Measurements from ENCODE around the gene AKIP1. TPM values are rescaled to one million over a fixed set of nuclear protein-coding genes. Genes with fewer than 3 reads are reported as not detected.

AKIP1 gene
- total and polyA plus RNA-seq, 2 of the 8 experiments (the other 6 are each of a cell fraction or from before 2014, with no cell fraction given): 17.8 to 29.6 TPM

- no peak overlapping the region for H3K23ac ChIP-seq (ENCODE audit: insufficient read length)
- no peaks in the 10 kb centered on the region for H3K27me3 ChIP-seq (replicated peaks in 1 of 4; ENCODE audit: control insufficient read depth in 3 of 4, extremely low read depth in 1 of 4, insufficient read depth in 3 of 4, low read length in 3 of 4)
- H3K4me3 ChIP-seq (ENCODE audit: extremely low read depth in 1 of 4, insufficient read depth in 2 of 4, low read depth in 3 of 4, low read length in 4 of 4): no peak overlapping the region
- H2AFZ ChIP-seq (ENCODE audit: low read length): no peak overlapping the region
- H2BK5ac ChIP-seq (ENCODE audit: low read depth, low read length): no peak overlapping the region
- DNase-seq (ENCODE audit: low read depth in 1 of 2, low spot score in 2 of 2) (no peak), FAIRE-seq (no peak)
- WGBS, 2 experiments (ENCODE audit: extremely low coverage in 1 of 2, insufficient coverage in 1 of 2, insufficient read length in 1 of 2, insufficient replicate concordance in 2 of 2, low coverage in 1 of 2, low lambda C conversion rate in 2 of 2, missing lambda C conversion rate in 1 of 2): 94% methylated on average over 2 of the region's 2 CpGs; no CpG with 5 or more reads in 1 of the 2 experiments
- H3K23me2 ChIP-seq (ENCODE audit: low read depth, low read length): no peaks in the 10 kb centered on the region
- H4K91ac ChIP-seq (replicated peaks; ENCODE audit: insufficient read length, low read length): no peak overlapping the region
- H2AK5ac ChIP-seq (ENCODE audit: low read depth, low read length): no peak overlapping the region
- H3K56ac ChIP-seq (replicated peaks; ENCODE audit: insufficient read length, low read depth, low read length): no peak overlapping the region
- no peak overlapping the region for H3K4me2 ChIP-seq (ENCODE audit: insufficient read depth in 1 of 2, low read depth in 2 of 2, low read length in 2 of 2)
- no peak overlapping the region for H4K8ac ChIP-seq (ENCODE audit: extremely low read depth, insufficient read depth, low read length)
- no peaks in the 10 kb centered on the region for H3K36me3 ChIP-seq (ENCODE audit: control insufficient read depth in 2 of 4, insufficient read depth in 4 of 4, low read length in 3 of 4)
- H2BK20ac ChIP-seq (ENCODE audit: low read length): no peak overlapping the region
- H4K5ac ChIP-seq (ENCODE audit: insufficient read length, low read depth, low read length): no peak overlapping the region
- no peaks in the 10 kb centered on the region for H3K4me1 ChIP-seq (replicated peaks in 1 of 4; ENCODE audit: control insufficient read depth in 3 of 4, insufficient read depth in 4 of 4, low read length in 3 of 4)
- H4K20me1 ChIP-seq (replicated peaks in 1 of 2; ENCODE audit: control insufficient read depth in 1 of 2, insufficient read depth in 2 of 2, low read length in 2 of 2): no peaks in the 10 kb centered on the region
- no peaks in the 10 kb centered on the region for H3K79me2 ChIP-seq (ENCODE audit: control insufficient read depth in 1 of 2, insufficient read depth in 2 of 2, low read length in 2 of 2)
- no peak overlapping the region for H2BK120ac ChIP-seq (replicated peaks; ENCODE audit: low read depth, low read length)
- H3K27ac ChIP-seq (ENCODE audit: low read depth, low read length): no peak overlapping the region
- H3K18ac ChIP-seq (ENCODE audit: extremely low read depth, low read length): no peak overlapping the region
- no peak overlapping the region for H3K4ac ChIP-seq (replicated peaks; ENCODE audit: insufficient read length, low read depth, low read length)
- H2BK15ac ChIP-seq (ENCODE audit: low read length): no peak overlapping the region
- POLR2A ChIA-PET (ENCODE audit: partially characterized antibody): no interaction called here
- no peak overlapping the region for H3K9ac ChIP-seq (replicated peaks in 1 of 4; ENCODE audit: extremely low read depth in 1 of 4, low read depth in 3 of 4, low read length in 3 of 4)
- peaks cover 6 to 7% of the 10 kb centered on the region in 2 experiments for H3K9me3 ChIP-seq (ENCODE audit: insufficient read depth in 2 of 2, low read depth in 1 of 2, low read length in 1 of 2)
- no peak overlapping the region for H2BK12ac ChIP-seq (ENCODE audit: low read depth, low read length)
- no peak overlapping the region for H3K14ac ChIP-seq (ENCODE audit: insufficient read length)
- H3K79me1 ChIP-seq (ENCODE audit: low read depth, low read length): no peaks in the 10 kb centered on the region
- CTCF ChIA-PET (ENCODE audit: partially characterized antibody): interaction anchor here (1.4 kb wide), 1 partner anchor 113 kb away, joined by 3 read pairs; no protein-coding TSS in a partner anchor
- TF ChIP-seq KDM1A (IDR thresholded peaks at IDR 0.05; ENCODE audit: borderline replicate concordance, low read length): no peak
- TF ChIP-seq POU5F1 (IDR thresholded peaks at IDR 0.05; ENCODE audit: low read depth, low read length): no peak
- TF ChIP-seq BRCA1 (IDR thresholded peaks at IDR 0.05; ENCODE audit: low read depth, low read length): no peak
- no peak for TF ChIP-seq KDM4A (IDR thresholded peaks at IDR 0.05; ENCODE audit: low read depth, low read length, severe bottlenecking)
- no peak for TF ChIP-seq NANOG (IDR thresholded peaks at IDR 0.05; ENCODE audit: insufficient read depth, low read depth, low read length, poor library complexity, severe bottlenecking)
- no peak for TF ChIP-seq CTCF (IDR thresholded peaks at IDR 0.05; ENCODE audit: control extremely low read depth in 1 of 3, insufficient read depth in 1 of 3, low read depth in 1 of 3, low read length in 3 of 3)
- TF ChIP-seq CEBPB (IDR thresholded peaks at IDR 0.05; ENCODE audit: low read depth, low read length): no peak
- no peak for TF ChIP-seq MAFK (IDR thresholded peaks at IDR 0.05; ENCODE audit: low read depth, low read length)
- no peak for TF ChIP-seq POLR2AphosphoS5 (IDR thresholded peaks at IDR 0.05; ENCODE audit: low read depth, low read length)
- TF ChIP-seq CHD2 (IDR thresholded peaks at IDR 0.05; ENCODE audit: low read length): no peak
- no peak for TF ChIP-seq RNF2 (IDR thresholded peaks at IDR 0.05; ENCODE audit: borderline replicate concordance, low read depth, low read length, missing control alignments, poor library complexity, severe bottlenecking)
- no peak for TF ChIP-seq GABPA (IDR thresholded peaks at IDR 0.05; ENCODE audit: borderline replicate concordance, insufficient read depth, low read length)
Observed at GRCh38 chr11:8886322-8886721, 24.7 kb upstream of the AKIP1 start.

Measured in H1 (cell line).